Hematopoietic multipotent progenitor cell treated with erythropoietin and hydrocortisone succinate and interleukin-3 and kit ligand, for 8 days (in vitro differentiated cells): Measurements from ENCODE around the gene RNPEPL1.
A peak's percentile ranks its signal among the peaks of the same experiment; 100 is the strongest.

Experiments
- DNase-seq: peaks from one replicate; pipeline ENCODE4 v3.0.0-alpha.2; 2015

Gene RNPEPL1

DNA sequence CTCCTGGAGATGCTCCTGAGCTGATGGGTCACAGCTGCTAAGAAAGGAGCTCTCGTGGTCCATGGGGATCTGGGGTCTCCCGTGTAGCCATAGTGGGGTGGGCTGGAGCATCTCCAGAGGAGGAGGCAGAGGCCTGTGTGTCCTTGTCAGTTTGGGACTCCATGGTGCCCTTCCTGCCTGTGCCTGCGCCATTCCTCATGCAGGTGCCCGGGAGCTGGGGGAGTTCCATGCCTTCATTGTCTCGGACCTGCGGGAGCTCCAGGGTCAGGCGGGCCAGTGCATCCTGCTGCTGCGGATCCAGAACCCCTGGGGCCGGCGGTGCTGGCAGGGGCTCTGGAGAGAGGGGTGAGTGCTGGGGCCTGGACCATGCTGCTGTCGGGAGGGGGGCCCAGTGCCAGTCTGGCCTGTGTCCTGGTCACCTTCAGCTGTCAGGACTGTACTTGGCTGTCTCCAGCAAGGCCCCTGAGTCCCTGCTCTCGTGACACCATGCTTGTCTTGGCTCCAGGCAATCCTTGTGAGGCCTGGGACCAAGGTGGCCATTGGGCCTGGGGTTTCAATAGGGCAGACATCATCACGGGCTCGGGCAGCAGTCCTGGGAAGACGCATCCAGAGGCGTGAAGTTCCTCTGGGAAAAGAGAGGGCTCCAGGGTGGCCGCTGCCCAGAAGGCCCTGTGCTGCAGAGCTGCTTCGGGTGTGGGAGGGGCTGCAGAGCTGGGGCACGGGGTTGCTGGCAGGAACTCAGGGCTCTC is 25.6 kb downstream of the RNPEPL1 start:
- DNase-seq = no peak

GRCh38 chr2:240594511-240595380 is 26.5 kb downstream of the RNPEPL1 start:
- no peak for DNase-seq

DNA sequence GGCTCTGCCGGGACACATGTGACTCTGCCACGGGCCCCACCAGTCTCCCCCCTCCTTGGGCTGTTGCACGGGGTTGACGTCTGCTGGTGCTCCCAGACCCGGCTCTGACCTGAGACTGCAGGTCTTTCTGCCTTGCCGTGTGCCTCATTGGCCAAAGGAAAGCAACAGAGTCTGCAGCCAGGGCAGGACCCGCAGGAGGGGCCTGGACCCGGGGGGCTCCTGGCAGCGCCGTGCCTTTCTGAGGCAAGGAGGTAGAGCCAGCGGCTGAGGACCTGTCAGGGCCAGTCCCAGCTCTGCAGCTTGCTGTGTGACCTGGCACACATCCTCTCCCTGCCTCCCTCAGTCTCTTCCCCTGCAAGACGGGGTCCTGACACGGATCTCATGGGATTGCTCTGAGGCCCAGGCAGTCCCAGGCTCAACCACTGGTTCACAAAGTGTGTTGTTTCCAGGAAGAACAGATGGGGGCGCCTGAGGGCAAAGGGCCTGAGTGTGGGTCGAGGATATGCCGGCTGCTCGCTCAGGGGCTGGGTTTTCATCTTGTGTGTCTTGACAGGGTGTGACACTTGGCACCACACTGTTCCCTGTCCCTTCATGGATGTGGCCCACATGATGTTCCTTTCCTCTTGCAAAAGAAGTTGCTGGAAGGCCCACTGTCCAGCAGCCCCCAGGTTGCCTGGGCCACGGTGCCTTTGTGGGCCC is 27.2 kb downstream of the RNPEPL1 start:
- DNase-seq = peak; percentile 54

GRCh38 chr2:240596080-240596460 is 27.8 kb downstream of the RNPEPL1 start:
- no peak for DNase-seq

- no peak for DNase-seq
These were observed 28.2 kb downstream of the RNPEPL1 start for GRCh38 chr2:240596491-240596931.

GRCh38 chr2:240597054-240597418 is 28.8 kb downstream of the RNPEPL1 start:
- no peak for DNase-seq

DNA sequence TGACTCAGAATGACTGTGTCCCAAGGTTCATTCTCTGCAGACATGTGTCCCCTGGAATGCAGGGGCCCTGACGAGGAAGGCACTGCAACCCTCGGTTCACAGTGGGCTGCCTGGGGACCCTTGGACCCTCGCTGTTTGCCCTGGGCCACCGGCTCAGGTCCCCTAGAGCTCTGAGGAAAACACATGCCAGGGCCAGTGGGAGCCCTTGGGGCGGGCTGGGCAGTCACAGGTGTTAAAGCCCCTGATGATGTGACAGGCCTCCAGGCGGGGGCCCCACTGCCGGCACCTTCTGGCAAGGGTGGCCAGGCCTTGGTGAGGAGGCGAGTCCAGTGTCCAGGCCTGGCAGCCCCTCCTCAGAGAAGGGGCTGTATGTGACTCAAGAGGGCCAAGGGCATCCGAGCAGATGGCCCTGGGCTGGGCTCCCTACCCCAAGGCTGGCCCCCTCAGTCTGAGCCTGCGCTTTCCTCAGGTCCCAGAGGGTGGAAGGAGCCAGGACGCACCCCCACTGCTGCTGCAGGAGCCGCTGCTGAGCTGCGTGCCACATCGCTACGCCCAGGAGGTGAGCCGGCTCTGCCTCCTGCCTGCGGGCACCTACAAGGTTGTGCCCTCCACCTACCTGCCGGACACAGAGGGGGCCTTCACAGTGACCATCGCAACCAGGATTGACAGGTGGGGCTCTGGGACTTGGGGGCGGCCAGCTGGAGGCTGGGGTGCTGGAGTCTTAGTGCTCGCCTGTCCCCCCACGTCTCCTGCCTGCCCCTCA is 29.3 kb downstream of the RNPEPL1 start:
- no peak for DNase-seq

- no peak for DNase-seq
These were observed 30.1 kb downstream of the RNPEPL1 start for GRCh38 chr2:240598311-240598911.

DNA sequence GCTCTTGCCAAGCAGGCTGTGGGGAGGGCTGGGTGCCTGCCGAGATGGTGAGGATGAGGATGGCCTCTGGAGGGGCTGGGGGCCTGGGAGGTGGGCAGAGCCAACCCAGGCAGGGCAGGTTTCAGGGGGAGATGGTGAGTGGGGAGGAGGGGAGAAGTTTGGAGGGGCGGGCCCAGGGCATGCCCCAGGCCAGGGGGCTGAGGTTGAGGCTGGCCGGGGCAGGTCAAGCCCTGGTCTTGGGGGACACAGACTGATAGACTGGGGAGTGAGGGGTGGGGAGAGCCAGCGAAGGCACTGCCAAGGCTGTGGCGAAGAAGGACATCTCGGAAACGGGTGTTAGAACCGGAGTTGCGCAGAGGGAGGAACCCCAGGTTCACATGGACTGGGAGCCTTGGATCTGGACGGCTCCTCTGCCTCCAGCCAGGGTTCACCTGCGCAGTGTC is 30.9 kb downstream of the RNPEPL1 start:
- no peak for DNase-seq

GRCh38 chr2:240600451-240600961 is 32.2 kb downstream of the RNPEPL1 start:
- DNase-seq = no peak

GRCh38 chr2:240601061-240601830 is 33.0 kb downstream of the RNPEPL1 start:
- DNase-seq = no peak

DNA sequence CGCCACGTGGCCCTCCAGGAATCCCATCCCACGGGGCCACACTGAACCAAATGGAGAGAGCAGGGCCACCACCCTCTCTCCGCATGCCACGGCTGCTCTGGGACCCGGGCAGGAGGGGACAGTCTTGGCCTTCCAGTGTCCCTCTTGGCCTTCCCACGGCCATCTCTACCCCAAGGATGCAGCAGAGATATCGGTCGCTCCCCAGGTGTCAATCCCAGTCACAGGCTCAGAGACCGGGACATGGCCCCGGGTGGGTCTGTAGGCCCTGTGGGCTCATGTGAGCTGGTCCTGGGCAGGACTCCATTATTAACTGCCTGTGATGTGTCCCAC is 33.5 kb downstream of the RNPEPL1 start:
- no peak for DNase-seq

GRCh38 chr2:240602266-240603050 is 34.2 kb downstream of the RNPEPL1 start:
- no peak for DNase-seq

- no peak for DNase-seq
These were observed 35.0 kb downstream of the RNPEPL1 start for GRCh38 chr2:240603081-240603835.

GRCh38 chr2:240603846-240604245 is 35.6 kb downstream of the RNPEPL1 start:
- no peak for DNase-seq

DNA sequence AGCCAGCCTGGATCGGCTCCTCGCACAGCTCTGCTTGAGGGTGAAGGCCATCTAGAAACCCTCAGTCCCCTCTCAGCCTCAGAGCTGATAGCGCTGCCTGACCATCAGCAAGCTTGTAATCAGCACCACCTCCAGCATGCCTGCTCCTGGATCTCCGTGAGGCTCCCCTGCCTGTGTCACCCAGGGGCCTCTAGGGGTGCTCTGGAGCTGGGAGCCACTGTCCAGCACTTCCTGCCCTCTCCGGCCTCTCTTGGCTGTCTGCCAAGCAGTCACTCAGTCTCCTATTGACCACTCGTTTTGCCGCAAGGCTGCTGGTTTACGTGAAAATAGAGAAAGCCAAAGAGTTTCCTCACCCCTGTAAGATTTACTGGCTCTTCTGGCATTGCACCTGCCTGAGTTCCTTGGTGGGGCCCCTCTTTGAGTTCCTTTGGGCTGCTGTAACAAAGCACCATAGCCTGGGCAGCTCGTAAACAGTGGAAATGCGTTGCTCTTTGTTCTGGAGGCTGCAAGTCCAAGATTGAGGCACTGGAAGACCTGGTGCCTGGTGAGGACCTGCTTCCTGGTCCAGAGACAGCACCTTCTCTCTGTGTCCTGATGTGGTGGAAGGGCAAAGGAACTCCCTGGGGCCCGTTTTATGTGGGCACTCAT is 36.1 kb downstream of the RNPEPL1 start:
- DNase-seq = peak; percentile 38

GRCh38 chr2:240604939-240605716 is 36.8 kb downstream of the RNPEPL1 start:
- no peak for DNase-seq
